VCaP (cell line): ENCODE results near the gene MTA1.

Experiments
- H3K27ac ChIP-seq: fragments of 450-650 bp; 2 replicates; pipeline ENCODE4 v1.5.1; 2017
- CTCF ChIP-seq: fragments of 450-650 bp; conservative IDR thresholded peaks from 2 replicates; pipeline ENCODE4 v1.5.1; 2017; ENCODE audit warnings: mild to moderate bottlenecking, moderate library complexity

The MTA1 gene

DNA sequence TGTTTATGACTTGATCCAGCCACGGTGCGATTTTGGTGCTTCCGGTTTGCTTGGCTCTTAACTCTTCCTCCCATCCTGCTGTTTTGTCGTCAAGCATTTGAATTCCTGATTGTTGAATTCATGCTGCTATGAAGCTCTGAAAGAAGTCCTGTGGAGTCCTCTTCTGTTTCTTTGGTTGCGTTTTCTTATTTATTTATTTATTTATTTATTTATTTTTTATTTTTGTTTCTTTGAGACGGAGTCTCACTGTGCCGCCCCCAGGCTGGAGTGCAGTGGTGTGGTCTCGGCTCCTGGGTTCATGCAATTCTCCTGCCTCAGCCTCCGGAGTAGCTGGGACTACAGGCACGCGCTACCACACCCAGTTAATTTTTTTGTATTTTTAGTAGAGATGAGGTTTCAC is 3.0 kb upstream of the MTA1 start:
- no peak for TF ChIP-seq CTCF
- no peak overlapping the region for H3K27ac ChIP-seq

DNA sequence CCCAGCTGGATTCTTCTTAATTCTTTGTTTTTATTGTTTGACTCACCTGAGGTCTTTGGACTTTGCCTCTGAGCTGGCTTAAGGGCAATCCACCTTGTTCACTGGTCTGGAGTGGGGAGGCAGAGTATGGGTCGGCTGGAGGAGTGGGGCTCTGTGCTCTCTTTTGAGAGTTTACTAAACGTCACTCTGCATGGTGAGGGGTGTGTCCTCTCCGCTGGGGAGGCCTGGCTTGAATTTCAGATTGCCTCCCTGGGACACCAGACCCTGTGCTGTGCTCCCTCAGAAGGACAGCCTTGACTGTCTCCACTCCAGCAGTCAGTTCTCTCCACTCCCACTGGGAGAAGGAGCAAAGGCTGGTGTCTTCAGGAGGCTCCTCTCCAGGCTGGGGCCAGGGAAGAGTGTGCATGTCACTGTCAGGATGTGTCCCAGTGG is 1.9 kb upstream of the MTA1 start:
- no peak overlapping the region for H3K27ac ChIP-seq
- TF ChIP-seq CTCF, result no peak

DNA sequence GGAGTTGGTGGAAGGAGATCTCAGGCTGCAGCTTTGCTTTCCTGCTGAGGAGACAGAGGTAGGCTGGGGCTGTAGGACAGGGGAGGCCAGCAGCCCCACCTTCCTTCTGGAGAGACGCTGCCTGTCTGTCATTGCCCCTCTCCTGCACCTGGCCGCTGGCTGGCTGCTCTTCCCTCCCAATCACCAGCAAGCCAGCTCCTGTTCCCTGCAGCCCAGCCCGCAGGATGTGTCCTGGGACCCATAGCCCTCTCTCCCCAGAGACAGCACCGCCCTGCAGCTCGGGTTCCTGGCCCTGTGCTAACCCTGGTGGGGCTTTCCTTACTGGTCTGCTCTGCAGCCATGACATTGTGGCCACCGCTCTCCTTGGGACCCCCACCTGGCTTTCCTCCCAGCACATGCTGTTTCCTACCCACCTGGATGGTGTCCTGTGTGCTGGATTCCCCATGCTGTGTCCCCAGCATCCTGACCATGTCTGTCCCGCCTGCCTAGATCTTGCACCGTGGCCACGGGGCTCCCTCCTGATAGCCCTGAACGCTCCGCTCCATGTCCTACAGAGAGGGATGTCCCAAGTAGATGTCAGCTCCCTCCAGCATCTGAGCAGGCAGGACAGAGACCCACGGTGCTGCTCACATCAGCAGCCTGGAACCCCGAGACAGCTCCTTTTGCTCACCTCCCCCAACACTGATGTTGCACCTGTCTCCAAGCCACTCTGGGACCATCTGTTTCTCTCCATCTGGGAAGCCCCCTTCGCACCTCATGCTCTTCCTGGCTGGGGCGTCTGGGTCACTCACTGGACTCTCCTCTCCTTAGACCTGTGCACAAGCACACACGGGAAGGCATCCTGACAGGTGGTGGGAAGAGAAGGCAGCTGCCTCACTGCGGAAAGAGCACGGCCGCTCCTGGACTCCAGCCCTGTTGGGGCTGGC is 1.1 kb upstream of the MTA1 start:
- TF ChIP-seq CTCF, result no peak
- H3K27ac ChIP-seq, result peak overlapping the region; percentile 87; the same call in 1 of the 2 replicates

- peak overlapping the region; percentile 87 for H3K27ac ChIP-seq
- TF ChIP-seq CTCF, result no peak
These were observed 710 bp downstream of the MTA1 start for GRCh38 chr14:105420101-105420973.

- no peak for TF ChIP-seq CTCF
- peak overlapping the region; percentile 87 for H3K27ac ChIP-seq
These were observed 1.5 kb downstream of the MTA1 start for GRCh38 chr14:105420974-105421674.

- H3K27ac ChIP-seq, result peak overlapping the region; percentile 87
- no peak for TF ChIP-seq CTCF
These were observed 2.3 kb downstream of the MTA1 start for GRCh38 chr14:105421723-105422615.
